Left lung (tissue), 10 donors: Measurements from ENCODE around the gene MARCHF9. TPM values are rescaled to one million over a fixed set of nuclear protein-coding genes. Genes with fewer than 3 reads are reported as not detected.

Source experiments
- ATAC-seq: fragments of 200-7000 bp; cut with Tn5 transposase; one replicate; pipeline ENCODE4 v1.9.1; 2020; ENCODE audit warnings: moderate library complexity
- DNase-seq, 4 donors: peaks; one replicate each; pipeline ENCODE4 v3.0.0-alpha.2; 2013 to 2020
- H3K27ac ChIP-seq, 2 donors: fragments of 200-600 bp; sonication (generic) in 1 of 2; one replicate each; pipeline versions ENCODE4 v1.5.0 to v1.8.0; 2020 to 2021
- H3K27me3 ChIP-seq, 2 donors: fragments of 200-600 bp; sonication (generic) in 1 of 2; one replicate each; pipeline versions ENCODE4 v1.5.0 to v1.8.0; 2020 to 2021
- H3K36me3 ChIP-seq, 2 donors: fragments of 200-600 bp; sonication (generic) in 1 of 2; one replicate each; pipeline versions ENCODE4 v1.5.0 to v1.8.0; 2020 to 2021
- H3K4me1 ChIP-seq, 2 donors: fragments of 200-600 bp; one replicate each; pipeline ENCODE4 v1.8.0; 2021
- H3K4me3 ChIP-seq, 2 donors: fragments of 200-600 bp; sonication (generic) in 1 of 2; one replicate each; pipeline versions ENCODE4 v1.5.0 to v1.8.0; 2020 to 2021; ENCODE audit warnings: mild to moderate bottlenecking in 1 of 2
- H3K9me3 ChIP-seq, 2 donors: fragments of 200-600 bp; sonication (generic) in 1 of 2; one replicate each; pipeline versions ENCODE4 v1.5.0 to v1.8.0; 2020 to 2021
- CTCF ChIP-seq, 2 donors: fragments of 200-600 bp; sonication (generic) in 1 of 2; IDR thresholded peaks; one replicate each; pipeline versions ENCODE4 v1.5.0 to v1.8.0; 2021; ENCODE audit warnings: antibody characterized with exemption in 2 of 2
- intact Hi-C, 2 donors: fragments of 100-400 bp; cut with DNase I; formaldehyde crosslinking; loops; one replicate each; pipeline versions ENCODE4 v1.11.2 to v1.14.2; 2022
- polyA plus RNA-seq, 6 donors: library from polyadenylated mRNA; unstranded; fragments of 120-200 nt; gene quantifications; one replicate each; pipeline ENCODE4 v1.2.1, GENCODE V29; 2013; ENCODE audit not compliant: insufficient read length in 6 of 6
- total RNA-seq, 2 donors: library from RNA; stranded (reverse); fragmentation: NEBNext Ultra II Directional; extraction: Animal tissue kit (Norgen Biotek cat#: 25700); gene quantifications; one replicate each; pipeline ENCODE4 v1.2.1, GENCODE V29; 2021
- donor health status: DM: no; HTN: yes; CAD: no.
- donor health status: DM: no; HTN: no; CAD: no.

Gene MARCHF9
- total and polyA plus RNA-seq, 8 donors, result 16.5 to 22.6 (median 19.5) TPM

GRCh38 chr12:57725851-57726150, 29.1 kb upstream of the MARCHF9 start:
- Histone ChIP-seq H3K4me3 (peak overlapping the region; percentile 51 to 55), H3K27me3 (peaks cover 0 to 7% of the 10 kb centered on the region in 2 donors), H3K27ac (peak overlapping the region in 1 of 2 donors; percentile 67), H3K9me3 (no peaks in the 10 kb centered on the region), H3K4me1 (peaks cover 4 to 6% of the 10 kb centered on the region in 2 donors), H3K36me3 (peaks cover 0 to 61% of the 10 kb centered on the region in 2 donors)
- TF ChIP-seq CTCF (IDR thresholded peaks at IDR 0.05), result no peak
- no peak for ATAC-seq
- intact Hi-C loops, result no loop called here
- DNase-seq, result no peak

- DNase-seq (peak; percentile 65 to 89 (median 79)), ATAC-seq (peak; percentile 86)
- intact Hi-C loops, result no loop called here
- peaks cover 0 to 7% of the 10 kb centered on the region in 2 donors for H3K27me3 ChIP-seq
- H3K36me3 ChIP-seq, result peaks cover 0 to 61% of the 10 kb centered on the region in 2 donors
- no peaks in the 10 kb centered on the region for H3K9me3 ChIP-seq
- TF ChIP-seq CTCF (IDR thresholded peaks at IDR 0.05), result peak; percentile 67 to 75
- H3K4me1 ChIP-seq, result peaks cover 4 to 6% of the 10 kb centered on the region in 2 donors
- peak overlapping the region; percentile 51 to 55 for H3K4me3 ChIP-seq
- peak overlapping the region; percentile 15 to 67 for H3K27ac ChIP-seq
Measured at GRCh38 chr12:57726151-57726883, 28.6 kb upstream of the MARCHF9 start.

DNA sequence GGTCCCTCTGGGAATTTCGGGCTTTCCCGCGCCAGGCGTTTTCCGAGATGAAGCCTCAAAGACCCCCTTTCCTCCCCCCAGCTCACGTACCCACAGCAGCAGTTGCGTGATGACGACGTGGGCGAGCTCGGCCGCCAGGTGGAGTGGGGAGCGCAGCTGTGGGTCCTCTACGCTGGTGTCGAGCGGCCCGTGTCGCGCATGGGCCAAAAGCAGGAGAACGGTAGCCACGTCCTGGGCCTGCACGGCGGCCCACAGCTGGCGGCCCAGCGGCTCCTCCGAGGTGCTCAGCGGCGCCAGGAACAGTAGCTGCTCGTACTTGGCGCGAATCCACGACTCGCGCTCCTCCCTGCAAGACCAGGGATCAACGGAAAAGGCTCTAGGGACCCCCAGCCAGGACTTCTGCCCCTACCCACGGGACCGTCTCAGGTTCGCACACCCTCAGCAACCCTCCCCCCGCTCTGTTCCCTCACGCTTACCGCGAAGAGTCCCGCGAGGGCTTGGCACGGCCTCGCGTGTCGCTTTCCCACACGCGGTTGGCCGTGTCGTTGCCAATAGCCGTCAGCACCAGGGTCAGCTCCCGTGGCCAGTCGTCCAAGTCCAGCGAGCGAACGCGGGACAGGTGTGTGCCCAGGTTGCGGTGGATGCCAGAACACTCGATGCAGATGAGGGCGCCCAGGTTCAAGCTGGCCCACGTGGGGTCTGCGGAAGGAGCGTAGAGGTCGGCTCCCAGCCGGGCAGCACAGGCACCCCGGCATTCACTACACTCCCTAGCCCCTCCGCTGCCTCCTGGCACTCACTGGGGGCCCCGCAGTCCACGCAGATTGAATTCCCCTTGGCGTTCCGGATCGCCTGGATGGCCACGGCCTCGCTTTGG, 27.8 kb upstream of the MARCHF9 start:
- TF ChIP-seq CTCF (IDR thresholded peaks at IDR 0.05), result no peak
- DNase-seq (peak in 1 of 4 donors; percentile 47), ATAC-seq (peak; percentile 55)
- Histone ChIP-seq H3K27ac (peak overlapping the region in 1 of 2 donors; percentile 67), H3K4me3 (peak overlapping the region; percentile 51 to 55), H3K4me1 (peaks cover 4 to 6% of the 10 kb centered on the region in 2 donors), H3K36me3 (peaks cover 0 to 60% of the 10 kb centered on the region in 2 donors), H3K9me3 (no peaks in the 10 kb centered on the region), H3K27me3 (peaks cover 0 to 8% of the 10 kb centered on the region in 2 donors)
- intact Hi-C loops, result no loop called here

- no peak overlapping the region for H3K27ac ChIP-seq
- no peak for DNase-seq
- H3K36me3 ChIP-seq, result peaks cover 0 to 64% of the 10 kb centered on the region in 2 donors
- TF ChIP-seq CTCF (IDR thresholded peaks at IDR 0.05), result no peak
- no peaks in the 10 kb centered on the region for H3K9me3 ChIP-seq
- ATAC-seq, result peak; percentile 46
- intact Hi-C loops, result no loop called here
- peak overlapping the region in 1 of 2 donors; percentile 55 for H3K4me3 ChIP-seq
- peaks cover 4 to 6% of the 10 kb centered on the region in 2 donors for H3K4me1 ChIP-seq
- H3K27me3 ChIP-seq, result peaks cover 0 to 16% of the 10 kb centered on the region in 2 donors
Measured at GRCh38 chr12:57727758-57728395, 27.0 kb upstream of the MARCHF9 start.
